GM18520 (cell line): ENCODE data around the gene BLM.
A peak's percentile ranks its signal among the peaks of the same experiment; 100 is the strongest.
"Not testable (repeated sequence)": the region's sequence is repeated elsewhere in the genome, so short reads cannot be mapped to it uniquely, and the experiment has no call there.

ENCODE experiments used
- ATAC-seq: cut with Tn5 transposase; IDR thresholded peaks from one replicate; pipeline ENCODE4 v1.9.1; 2021; ENCODE audit not compliant: unreplicated experiment

Gene BLM

GRCh38 chr15:90840157-90840855, 123.2 kb downstream of the BLM start:
- ATAC-seq, result no peak

GRCh38 chr15:90840954-90841353, 123.8 kb downstream of the BLM start:
- no peak for ATAC-seq

- no peak for ATAC-seq
Measured at GRCh38 chr15:90844696-90845095, 127.5 kb downstream of the BLM start.

- ATAC-seq, result peak; percentile 38
Measured at GRCh38 chr15:90845201-90845949, 128.2 kb downstream of the BLM start.

- not testable (repeated sequence) for ATAC-seq
Measured at GRCh38 chr15:90849424-90849823, 132.3 kb downstream of the BLM start.

- ATAC-seq, result no peak
Measured at GRCh38 chr15:90851114-90851513, 134.0 kb downstream of the BLM start.

- no peak for ATAC-seq
Measured at GRCh38 chr15:90851940-90852339, 134.8 kb downstream of the BLM start.

GRCh38 chr15:90855139-90855538, 138.0 kb downstream of the BLM start:
- no peak for ATAC-seq

GRCh38 chr15:90857337-90857736, 140.2 kb downstream of the BLM start:
- ATAC-seq, result no peak

- no peak for ATAC-seq
Measured at GRCh38 chr15:90857883-90858443, 140.8 kb downstream of the BLM start.

- no peak for ATAC-seq
Measured at GRCh38 chr15:90859234-90860131, 142.3 kb downstream of the BLM start.

GRCh38 chr15:90860450-90860849, 143.3 kb downstream of the BLM start:
- ATAC-seq, result no peak

- no peak for ATAC-seq
Measured at GRCh38 chr15:90860942-90861675, 144.0 kb downstream of the BLM start.

- ATAC-seq, result no peak
Measured at GRCh38 chr15:90862487-90862886, 145.3 kb downstream of the BLM start.

GRCh38 chr15:90862964-90863778, 146.0 kb downstream of the BLM start:
- no peak for ATAC-seq

GRCh38 chr15:90863987-90864386, 146.8 kb downstream of the BLM start:
- ATAC-seq, result no peak

- no peak for ATAC-seq
Measured at GRCh38 chr15:90864507-90864906, 147.4 kb downstream of the BLM start.

- no peak for ATAC-seq
Measured at GRCh38 chr15:90865702-90866101, 148.6 kb downstream of the BLM start.
